HG03575 (cell line): ENCODE data around the gene NRTN.
"Not testable (repeated sequence)": the region's sequence is repeated elsewhere in the genome, so short reads cannot be mapped to it uniquely, and the experiment has no call there.

Experiments
- ATAC-seq: cut with Tn5 transposase; IDR thresholded peaks from one replicate; pipeline ENCODE4 v1.9.1; 2021; ENCODE audit not compliant: unreplicated experiment, insufficient number of reproducible peaks, low FRiP score; ENCODE audit errors: extremely low read depth

Gene NRTN

DNA sequence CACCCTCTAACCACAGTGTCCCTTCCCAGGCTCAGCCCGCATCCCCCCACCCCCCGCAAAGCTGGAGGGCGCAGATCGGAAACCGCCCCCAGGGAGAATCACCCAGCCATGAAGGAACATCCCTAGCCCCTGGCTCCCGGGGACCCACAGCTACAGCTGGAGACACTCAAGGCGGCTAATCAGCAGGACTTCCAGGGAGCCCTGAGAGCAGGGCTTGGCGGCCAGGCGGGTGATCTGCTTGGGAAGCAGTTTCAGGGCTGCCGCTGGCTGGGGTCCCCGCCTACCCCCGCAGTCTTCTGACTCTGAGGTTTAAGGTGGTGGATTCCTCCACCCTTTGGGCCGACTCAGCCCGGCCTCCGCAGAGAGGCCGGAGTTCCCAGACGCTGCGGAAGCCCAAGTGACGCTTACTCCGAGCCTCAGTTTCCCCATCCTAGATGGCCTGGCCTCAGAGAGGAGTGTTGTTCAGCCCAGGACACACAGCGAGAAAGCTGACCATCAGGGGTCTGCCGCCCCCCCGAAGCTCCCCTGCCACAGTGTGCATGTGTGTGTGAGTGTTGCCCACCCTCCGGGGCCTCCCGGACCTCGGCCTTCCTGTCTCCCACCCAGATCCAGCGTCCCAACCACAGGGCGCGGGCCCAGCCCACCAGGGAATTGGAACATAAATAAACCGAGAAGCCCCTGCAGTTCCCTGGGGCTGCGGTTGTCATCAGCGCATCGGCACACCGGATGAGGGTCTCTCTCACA lies 24.9 kb downstream of the NRTN start:
- no peak for ATAC-seq

DNA sequence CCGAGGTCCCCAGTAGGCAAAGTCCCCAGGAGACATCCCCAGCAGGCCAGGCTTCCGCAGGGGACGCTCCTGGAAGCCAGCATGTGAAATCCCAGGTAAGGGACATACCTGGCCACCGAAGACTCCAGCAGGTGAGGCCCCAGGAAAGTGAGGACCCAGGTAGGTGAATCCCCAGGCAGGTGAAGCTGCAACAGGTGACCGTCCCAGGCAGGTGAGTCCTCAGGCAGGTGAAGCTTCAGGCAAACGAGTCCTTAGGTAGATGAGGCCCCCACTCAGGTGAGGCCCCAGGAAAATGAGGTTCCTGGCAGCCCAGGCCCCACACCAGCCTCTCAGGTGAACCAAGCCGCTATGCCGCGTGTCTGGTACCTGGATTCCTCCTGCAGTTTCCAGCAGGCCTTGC lies 26.3 kb downstream of the NRTN start:
- ATAC-seq = no peak

DNA sequence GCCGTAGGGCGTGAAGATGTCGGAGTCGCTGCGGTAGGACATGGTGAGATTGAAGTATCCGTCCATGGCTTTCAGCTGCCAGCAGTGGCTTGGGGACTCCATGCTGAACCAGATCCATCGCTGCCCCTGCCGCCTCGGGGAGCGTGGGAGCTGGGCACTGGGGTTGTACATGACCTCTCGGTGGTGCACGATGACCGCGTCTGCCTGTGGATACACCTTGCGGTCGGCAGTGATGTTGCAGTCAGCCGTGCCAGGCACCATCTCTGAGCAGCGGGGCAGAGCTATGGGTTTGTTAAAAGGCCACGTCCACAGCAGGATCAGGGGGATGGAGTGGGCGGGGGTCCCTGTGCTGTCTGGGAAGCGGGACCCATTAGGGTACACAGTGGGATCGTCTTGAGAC lies 27.2 kb downstream of the NRTN start:
- no peak for ATAC-seq

- no peak for ATAC-seq
These were observed 27.8 kb downstream of the NRTN start for GRCh38 chr19:5832527-5833216.

DNA sequence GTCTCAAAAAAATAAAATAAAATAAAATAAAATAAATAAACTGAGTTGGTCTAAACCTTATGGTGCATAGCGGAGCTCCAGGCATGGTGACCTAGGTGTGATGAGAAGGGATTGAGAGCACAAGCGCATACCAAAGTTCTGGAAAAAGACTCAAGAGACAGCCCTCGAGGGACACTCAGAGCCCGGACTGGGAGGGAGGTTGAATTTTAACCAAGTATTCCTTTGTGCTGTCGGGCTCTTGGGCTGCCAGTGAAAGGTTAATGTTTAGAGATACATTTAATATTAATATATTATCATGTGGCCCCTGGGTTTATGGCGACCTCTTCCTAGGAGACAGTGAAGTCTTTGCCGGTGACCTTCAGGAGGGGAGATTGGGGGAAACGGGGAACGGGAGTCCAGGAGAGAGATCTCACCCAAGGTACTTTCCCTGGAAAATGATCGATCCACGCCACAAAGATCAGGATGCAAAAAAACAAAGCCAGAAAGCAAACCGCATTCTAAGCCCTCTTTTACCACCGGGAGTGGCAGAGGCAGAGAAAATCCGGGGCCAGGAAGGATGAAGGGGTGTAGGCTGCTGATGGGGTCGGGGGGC lies 33.0 kb downstream of the NRTN start:
- no peak for ATAC-seq

- ATAC-seq = no peak
These were observed 33.6 kb downstream of the NRTN start for GRCh38 chr19:5838353-5839064.

- ATAC-seq = no peak
These were observed 34.5 kb downstream of the NRTN start, which contains the start of gene FUT6 for GRCh38 chr19:5839065-5840017. FUT6 (minus strand) TSS chr19:5839702; CDS start chr19:5832567, 7,135 bp downstream.

GRCh38 chr19:5841735-5842111 lies 36.9 kb downstream of the NRTN start:
- ATAC-seq = not testable (repeated sequence)

DNA sequence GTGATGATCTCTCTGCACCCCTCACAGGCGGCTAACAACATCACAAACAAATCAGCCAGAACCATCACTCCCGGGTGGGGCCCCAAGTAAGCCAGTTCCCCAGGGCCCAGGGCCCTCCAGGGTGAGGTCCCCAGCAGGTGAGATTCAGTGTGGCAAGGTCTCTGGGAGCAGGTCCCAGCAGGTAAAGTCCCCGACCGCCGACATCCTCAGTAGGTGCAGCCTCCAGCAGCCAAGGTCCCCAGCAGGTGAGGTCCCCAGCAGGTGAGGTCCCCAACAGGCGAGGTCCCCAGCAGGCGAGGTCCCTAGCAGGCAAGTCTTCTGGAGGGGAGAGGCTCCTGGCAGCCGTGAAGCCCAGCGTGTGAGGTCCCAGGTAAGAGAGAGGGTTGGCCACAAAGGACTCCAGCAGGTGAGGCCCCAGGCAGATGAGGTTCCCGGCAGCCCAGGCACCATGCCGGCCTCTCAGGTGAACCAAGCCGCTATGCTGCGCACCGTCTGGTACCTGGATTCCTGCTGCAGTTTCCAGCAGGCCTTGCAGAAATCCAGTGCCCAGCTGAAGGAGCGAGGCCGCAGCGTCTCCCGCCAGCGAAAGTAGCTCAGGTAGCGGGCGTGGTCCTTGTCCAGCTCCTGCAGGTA lies 38.5 kb downstream of the NRTN start:
- no peak for ATAC-seq

DNA sequence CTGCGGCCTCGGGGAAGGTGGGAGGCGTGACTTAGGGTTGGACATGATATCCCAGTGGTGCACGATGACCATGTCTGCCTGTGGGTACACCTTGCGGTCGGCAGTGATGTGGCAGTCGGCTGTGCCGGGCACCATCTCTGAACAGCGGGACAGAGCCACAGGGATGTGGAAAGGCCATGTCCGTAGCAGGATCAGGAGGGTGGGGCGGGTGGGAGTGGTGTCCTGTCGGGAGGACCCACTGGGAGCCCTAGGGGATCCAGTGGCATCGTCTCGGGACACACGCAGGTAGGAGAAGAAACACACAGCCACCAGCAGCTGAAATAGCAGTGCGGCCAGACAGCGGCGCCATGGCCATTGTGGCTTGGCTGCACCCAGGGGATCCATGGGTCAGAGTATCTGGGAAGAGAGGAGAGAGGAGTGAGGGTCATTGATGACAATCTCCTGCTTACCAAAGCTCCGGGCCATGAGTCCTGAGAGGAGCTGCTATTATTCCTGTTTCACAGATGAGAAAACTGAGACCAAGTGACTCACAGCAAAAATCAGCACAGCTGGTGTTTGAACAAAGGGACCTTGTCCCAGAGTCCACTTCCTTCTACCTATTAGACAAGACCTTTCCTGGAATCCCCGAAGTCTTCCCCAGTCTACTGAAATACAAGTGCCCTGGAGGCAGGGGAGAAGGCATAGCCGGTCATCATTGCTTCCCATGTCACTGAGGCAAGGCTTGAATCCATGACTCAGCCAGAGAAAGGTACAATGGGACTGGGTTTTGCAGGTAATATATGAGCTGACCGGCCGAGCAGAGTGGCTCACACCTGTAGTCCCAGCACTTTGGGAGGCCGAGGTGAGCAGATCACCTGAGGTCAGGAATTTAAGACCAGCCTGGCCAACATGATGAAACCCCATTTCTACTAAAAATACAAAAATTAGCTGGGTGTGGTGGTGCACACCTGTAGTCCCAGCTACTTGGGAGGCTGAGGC lies 39.9 kb downstream of the NRTN start:
- no peak for ATAC-seq

DNA sequence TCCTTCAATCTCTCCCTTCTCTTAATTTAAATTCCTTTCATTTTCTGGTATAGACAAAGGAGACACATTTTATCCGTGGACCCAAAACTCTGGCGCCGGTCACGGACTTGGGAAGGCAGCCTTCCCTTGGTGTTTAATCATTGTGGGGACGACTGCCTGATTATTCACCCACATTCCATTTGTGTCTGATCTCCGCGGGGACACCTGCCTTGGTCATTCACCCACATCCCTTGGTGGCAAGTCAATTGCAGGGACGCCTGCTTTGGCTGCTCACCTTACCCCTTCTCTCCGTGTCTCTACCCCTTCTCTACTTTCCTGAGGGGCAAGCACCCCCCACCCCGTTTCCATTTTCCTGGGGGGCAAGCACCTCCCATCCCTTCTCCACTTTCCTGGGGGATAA lies 43.0 kb downstream of the NRTN start:
- not testable (repeated sequence) for ATAC-seq

- ATAC-seq = not testable (repeated sequence)
These were observed 43.8 kb downstream of the NRTN start for GRCh38 chr19:5848621-5849020.

DNA sequence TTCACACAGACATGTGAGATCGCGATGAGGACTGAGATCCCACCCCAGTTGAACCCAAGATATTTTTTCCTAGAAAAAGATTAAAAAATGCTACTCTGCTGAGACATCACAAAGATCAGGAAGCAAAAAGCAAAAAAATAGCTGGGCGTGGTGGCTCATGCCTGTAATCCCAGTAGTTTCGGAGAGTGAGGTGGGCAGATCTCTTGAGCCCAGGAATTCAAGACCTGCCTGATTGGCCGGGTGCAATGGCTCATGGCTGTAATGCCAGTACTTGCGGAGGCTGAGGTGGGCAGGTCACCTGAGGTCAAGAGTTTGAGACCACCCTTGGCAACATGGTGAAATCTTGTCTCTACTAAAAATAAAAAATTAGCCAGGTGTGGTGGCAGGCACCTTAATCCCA lies 45.3 kb downstream of the NRTN start:
- ATAC-seq = no peak

DNA sequence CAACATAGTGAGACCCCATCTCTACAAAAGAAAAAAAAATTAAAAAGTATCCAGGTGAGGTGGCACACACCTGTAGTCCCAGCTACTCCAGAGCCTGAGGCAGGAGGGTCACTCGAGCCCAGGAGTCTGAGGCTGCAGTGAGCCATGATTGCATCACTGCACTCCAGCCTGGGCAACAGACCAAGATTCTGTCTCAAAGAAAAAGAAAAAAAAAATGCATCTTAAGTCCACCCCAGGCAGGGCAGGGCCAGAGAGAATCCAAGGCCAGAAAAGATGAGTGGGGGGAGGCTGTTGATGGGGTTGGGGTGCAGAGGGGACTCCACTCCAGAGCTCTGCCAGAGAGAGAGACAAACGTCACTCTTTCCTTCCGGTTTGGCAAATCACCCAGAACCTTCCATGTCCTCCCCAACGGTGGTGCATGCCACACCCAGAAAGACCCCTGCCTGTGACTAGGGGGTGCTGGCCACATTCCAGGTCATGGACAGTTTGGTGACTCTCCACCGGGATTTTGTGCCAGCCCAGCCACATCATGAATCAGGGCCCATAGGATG lies 46.0 kb downstream of the NRTN start:
- no peak for ATAC-seq

GRCh38 chr19:5851302-5851701 lies 46.4 kb downstream of the NRTN start, which contains the start of gene FUT3:
FUT3 (minus strand) TSS chr19:5851449.
- ATAC-seq = no peak

DNA sequence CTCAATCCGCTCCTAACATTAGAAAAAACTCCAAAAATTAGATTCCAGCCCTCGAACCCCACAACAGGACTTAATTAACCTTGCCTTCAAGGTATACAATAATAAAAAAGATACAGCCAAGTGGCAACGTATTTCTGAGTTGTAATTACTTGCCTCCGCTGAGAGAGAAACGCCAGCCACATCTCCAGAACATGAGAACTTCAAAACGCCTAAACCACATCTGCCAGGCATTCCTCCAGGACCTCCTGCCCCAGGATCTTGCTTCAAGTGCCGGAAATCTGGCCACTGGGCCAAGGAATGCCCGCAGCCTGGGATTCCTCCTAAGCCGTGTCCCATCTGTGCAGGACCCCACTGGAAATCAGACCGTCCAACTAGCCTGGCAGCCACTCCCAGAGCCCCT lies 49.3 kb downstream of the NRTN start:
- not testable (repeated sequence) for ATAC-seq

DNA sequence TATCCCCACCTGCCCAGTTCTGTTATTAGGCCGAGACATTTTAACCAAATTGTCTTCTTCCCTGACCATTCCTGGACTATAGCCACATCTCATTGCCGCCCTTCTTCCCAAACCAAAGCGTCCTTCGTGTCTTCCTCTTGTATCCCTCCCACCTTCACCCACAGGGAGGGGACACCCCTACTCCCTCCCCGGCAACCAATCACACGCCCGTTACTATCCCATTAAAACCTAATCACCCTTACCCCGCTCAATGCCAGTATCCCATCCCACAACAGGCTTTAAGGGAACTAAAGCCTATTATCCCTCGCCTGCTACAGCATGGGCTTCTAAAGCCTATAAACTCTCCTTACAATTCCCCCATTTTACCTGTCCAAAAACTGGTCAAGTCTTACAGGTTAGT lies 50.3 kb downstream of the NRTN start:
- ATAC-seq = not testable (repeated sequence)
